GM12878 (cell line): ENCODE measurements around the gene ZBED4. TPM values are rescaled to one million over a fixed set of nuclear protein-coding genes. Genes with fewer than 3 reads are reported as not detected.

Experiments
- ATAC-seq: fragments of 200-7000 bp; cut with Tn5 transposase; 3 replicates; pipeline ENCODE4 v1.9.1; 2020; ENCODE audit warnings: mild to moderate bottlenecking, moderate library complexity
- BruUV-seq: library from RNA; stranded (reverse); fragments of 400-500 nt; replicated peaks from 2 replicates; lab custom pipeline; 2021; lab: Mats Ljungman, UMichigan
- CTCF ChIA-PET: fragments of 300-600 bp; sonication (Branson Sonifier 250); formaldehyde crosslinking; extraction: SDS; loops from one replicate; lab custom pipeline; 2021; ENCODE audit warnings: inconsistent platforms; lab: Yijun Ruan, JAX
- POLR2A ChIA-PET: fragments of 350-600 bp; formaldehyde crosslinking; extraction: SDS; loops from one replicate; lab custom pipeline; 2021; ENCODE audit warnings: inconsistent platforms; lab: Charles Lee
- RAD21 ChIA-PET: fragments of 300-600 bp; sonication (Branson Sonifier 250); formaldehyde crosslinking; loops from one replicate; lab custom pipeline; 2023; ENCODE audit warnings: antibody characterized with exemption; ENCODE audit not compliant: unreplicated experiment; lab: Charles Lee
- SMC1A ChIA-PET: fragments of 300-600 bp; sonication (Branson Sonifier 250); formaldehyde crosslinking; loops from one replicate; lab custom pipeline; 2023; ENCODE audit not compliant: unreplicated experiment, uncharacterized antibody; lab: Charles Lee
- DNase-seq: peaks from one replicate; pipeline ENCODE4 v3.0.0-alpha.2; 2011; ENCODE audit warnings: low read depth, low spot score
- FAIRE-seq: peaks from 3 replicates; lab custom pipeline; 2011; peaks lifted over from hg19 to GRCh38; lab: Jason Lieb, UNC
- H2AFZ ChIP-seq: 2 replicates; pipeline ENCODE4 v1.6.0; 2011; ENCODE audit warnings: low read depth, low read length, control low read depth; ENCODE audit not compliant: control insufficient read depth
- H3K27ac ChIP-seq: 2 replicates; pipeline ENCODE4 v1.5.1; 2011; ENCODE audit warnings: control low read depth; ENCODE audit not compliant: control insufficient read depth, insufficient read depth
- H3K27me3 ChIP-seq, 2 experiments: replicated peaks in 1 of 2; 2 replicates each; pipeline versions ENCODE4 v1.6.0 to v1.6.1; 2011; ENCODE audit warnings: low read length in 1 of 2; ENCODE audit not compliant: control insufficient read depth in 2 of 2, insufficient read depth in 2 of 2
- H3K36me3 ChIP-seq, 2 experiments: 2 replicates each; pipeline ENCODE4 v1.5.1; 2011; ENCODE audit warnings: low read length in 1 of 2; ENCODE audit not compliant: control insufficient read depth in 2 of 2, insufficient read depth in 2 of 2
- H3K4me1 ChIP-seq: 2 replicates; pipeline ENCODE4 v1.6.1; 2011; ENCODE audit warnings: mild to moderate bottlenecking, low read length, moderate library complexity, mixed read lengths; ENCODE audit not compliant: control insufficient read depth, insufficient read depth
- H3K4me2 ChIP-seq: 2 replicates; pipeline ENCODE4 v1.6.0; 2011; ENCODE audit warnings: control low read depth; ENCODE audit not compliant: control insufficient read depth, insufficient read depth
- H3K4me3 ChIP-seq: fragments of 200-600 bp; sonication (generic); 2 replicates; pipeline ENCODE4 v1.5.1; 2016
- H3K79me2 ChIP-seq: 2 replicates; pipeline ENCODE4 v1.6.0; 2011; ENCODE audit warnings: low read length; ENCODE audit not compliant: control insufficient read depth, insufficient read depth
- H3K9ac ChIP-seq: 2 replicates; pipeline ENCODE4 v1.8.0; 2011; ENCODE audit warnings: low read length, control low read depth, mixed read lengths; ENCODE audit not compliant: control insufficient read depth, insufficient read depth
- H3K9me3 ChIP-seq: replicated peaks from 3 replicates; pipeline ENCODE4 v1.5.1; 2011; ENCODE audit warnings: mild to moderate bottlenecking, low read length; ENCODE audit not compliant: control insufficient read depth, insufficient read depth
- H4K20me1 ChIP-seq: 2 replicates; pipeline ENCODE4 v1.6.0; 2011; ENCODE audit not compliant: control insufficient read depth, insufficient read depth
- ATF7 ChIP-seq: fragments of 450-650 bp; IDR thresholded peaks from 2 replicates; pipeline ENCODE4 v1.6.1; 2016; ENCODE audit warnings: low read depth, mild to moderate bottlenecking
- BRCA1 ChIP-seq: IDR thresholded peaks from 2 replicates; pipeline ENCODE4 v1.6.1; 2011; ENCODE audit warnings: low read depth, low read length, improper control_type of control experiment
- RAD51 ChIP-seq: fragments of 450-650 bp; IDR thresholded peaks from 2 replicates; pipeline ENCODE4 v1.6.1; 2016; ENCODE audit warnings: moderate library complexity, mild to moderate bottlenecking, inconsistent platforms
- ZNF384 ChIP-seq: IDR thresholded peaks from 2 replicates; pipeline ENCODE4 v1.6.1; 2012; ENCODE audit warnings: low read depth, mild to moderate bottlenecking, low read length, improper control_type of control experiment, borderline replicate concordance
- WGBS: methylation state at CpG from one replicate; pipeline ENCODE4 v1.1.6; 2016; ENCODE audit warnings: low lambda C conversion rate; ENCODE audit not compliant: insufficient replicate concordance, insufficient coverage; ENCODE audit errors: missing lambda C conversion rate; 5-methylcytosine and 5-hydroxymethylcytosine counted together
- in situ Hi-C: fragments of 300-500 bp; cut with MboI; formaldehyde crosslinking; loops from 9 replicates; pipeline ENCODE4 v1.14.3; 2018; ENCODE audit warnings: mixed read lengths
- intact Hi-C: fragments of 100-400 bp; cut with micrococcal nuclease; formaldehyde crosslinking; loops from one replicate; pipeline ENCODE4 v1.14.2; 2022; ENCODE audit not compliant: unreplicated experiment
- polyA plus RNA-seq, 11 experiments: library from polyadenylated mRNA; depleted of rRNA in 4 of 11; unstranded in 6 of 11; stranded (reverse) in 5 of 11; fragments of >200 nt; fragmentation: Nextera tagmentation in 4 of 11; fragmentation: Illumina TruSeq in 1 of 11; extraction: Ambion mirVana in 4 of 11; extraction: Trizol in 1 of 11; gene quantifications; 1 replicate in 1 of 11; 2 replicates in 10 of 11; pipeline versions ENCODE4 v1.2.1 to v1.2.3, GENCODE V29; 2011 to 2016; ENCODE audit warnings: inconsistent platforms in 2 of 11, missing spikeins in 2 of 11, low read depth in 1 of 11
- total RNA-seq, 4 experiments: library from RNA; depleted of rRNA in 3 of 4; stranded (reverse); fragments of >200 nt in 3 of 4; fragmentation: Illumina TruSeq in 1 of 4; extraction: Trizol in 1 of 4; gene quantifications; 2 replicates each; pipeline versions ENCODE4 v1.2.1 to v1.2.3, GENCODE V29; 2013 to 2021

Gene ZBED4
- total and polyA plus RNA-seq, 10 of the 15 experiments (the other 5 are each of a cell fraction or from before 2014, with no cell fraction given) = 2.3 to 21.6 (median 12.8) TPM

- no peaks in the 10 kb centered on the region for H3K4me1 ChIP-seq
- intact Hi-C loops (no loop called here), in situ Hi-C loops (no loop called here)
- peaks cover 46% of the 10 kb centered on the region for H3K79me2 ChIP-seq
- TF ChIP-seq ATF7 (no peak), ZNF384 (no peak), RAD51 (no peak), BRCA1 (no peak)
- DNase-seq = no peak
- TSS peak; percentile 6 for BruUV-seq
- H2AFZ ChIP-seq = no peak overlapping the region
- no peak overlapping the region for H3K9ac ChIP-seq
- 97% methylated on average over 18 of the region's 18 CpGs for WGBS
- H4K20me1 ChIP-seq = no peaks in the 10 kb centered on the region
- no peak for ATAC-seq
- H3K27ac ChIP-seq = no peak overlapping the region
- peaks cover 0 to 5% of the 10 kb centered on the region in 2 experiments; a peak in 3 of 4 replicates for H3K36me3 ChIP-seq
- H3K9me3 ChIP-seq = peaks cover 23% of the 10 kb centered on the region; the same call in 2 of the 3 replicates
- SMC1A ChIA-PET = interaction anchor here (0.6 to 1.5 kb wide), 4 partner anchors 10 to 15 kb away, joined by 3 to 4 read pairs (median 3); no protein-coding TSS in a partner anchor
- POLR2A ChIA-PET = no interaction called here
- FAIRE-seq = no peak
- RAD21 ChIA-PET = no interaction called here
- CTCF ChIA-PET = interaction anchor here (0.8 to 1.7 kb wide), 4 partner anchors 10 to 100 kb away, joined by 3 to 4 read pairs (median 4); no protein-coding TSS in a partner anchor
- no peak overlapping the region for H3K4me2 ChIP-seq
- no peak overlapping the region for H3K4me3 ChIP-seq
- H3K27me3 ChIP-seq = no peaks in the 10 kb centered on the region
Observed at GRCh38 chr22:49867303-49868265, 13.9 kb downstream of the ZBED4 start.
